Measurements from ENCODE around the gene STARD4. TPM values are rescaled to one million over a fixed set of nuclear protein-coding genes. Genes with fewer than 3 reads are reported as not detected.

The STARD4 gene
- total and polyA plus RNA-seq, 2 of the 13 experiments (the other 11 are each of a cell fraction or from before 2014, with no cell fraction given) = 27.4 to 66.9 TPM

- intact Hi-C loops (cut with micrococcal nuclease; ENCODE audit: unreplicated experiment) = no loop called here
- Histone ChIP-seq H3K9ac (ENCODE audit: insufficient read depth, low read depth, low read length) (no peak overlapping the region), H3K27me3 (ENCODE audit: control insufficient read depth in 1 of 2, insufficient read depth in 2 of 2, low read length in 2 of 2) (no peaks in the 10 kb centered on the region; a peak in 1 of 5 replicates), H4K20me1 (ENCODE audit: insufficient read depth, low read length) (no peaks in the 10 kb centered on the region), H3K4me3 (replicated peaks in 1 of 3; ENCODE audit: insufficient read depth in 1 of 3, low read depth in 2 of 3, low read length in 3 of 3) (no peak overlapping the region), H3K36me3 (replicated peaks in 1 of 2; ENCODE audit: control insufficient read depth in 1 of 2, insufficient read depth in 2 of 2, low read length in 2 of 2) (no peaks in the 10 kb centered on the region), H3K79me2 (ENCODE audit: insufficient read depth, low read length) (no peaks in the 10 kb centered on the region), H3K9me3 (ENCODE audit: low read length) (no peaks in the 10 kb centered on the region), H3K27ac (ENCODE audit: extremely low read length, insufficient read depth, low read length) (no peak overlapping the region), H3K4me1 (ENCODE audit: insufficient read depth, low read length) (no peaks in the 10 kb centered on the region), H3K4me2 (ENCODE audit: low read depth, low read length) (no peak overlapping the region), H2AFZ (ENCODE audit: low read length) (no peak overlapping the region)
- FAIRE-seq = no peak
- DNase-seq (ENCODE audit: low spot score) = no peak
- ChIA-PET POLR2A (no interaction called here), CTCF (ENCODE audit: low intra/inter-chr PET ratio, low total read pairs) (no interaction called here)
- in situ Hi-C loops (cut with HindIII; ENCODE audit: extremely low pct_ligation_motif_present, low pct_unique_long_range_greater_than_20kb) = no loop called here
- TF ChIP-seq ESRRA (CRISPR knock-in tag; IDR thresholded peaks at IDR 0.05; ENCODE audit: low read depth) (no peak), ZNF713 (CRISPR knock-in tag; IDR thresholded peaks at IDR 0.05) (no peak), ARNTL (CRISPR knock-in tag; IDR thresholded peaks at IDR 0.05) (no peak), MYPOP (CRISPR knock-in tag; IDR thresholded peaks at IDR 0.05) (no peak), KMT2B (CRISPR knock-in tag; IDR thresholded peaks at IDR 0.05) (no peak), MTF1 (CRISPR knock-in tag; IDR thresholded peaks at IDR 0.05) (no peak), FOSL2 (CRISPR knock-in tag; IDR thresholded peaks at IDR 0.05) (no peak), BATF2 (CRISPR knock-in tag; IDR thresholded peaks at IDR 0.05) (no peak), FOXC1 (CRISPR knock-in tag; IDR thresholded peaks at IDR 0.05; ENCODE audit: borderline replicate concordance) (no peak), ZNF367 (CRISPR knock-in tag; IDR thresholded peaks at IDR 0.05; ENCODE audit: borderline replicate concordance) (no peak), ZNF678 (CRISPR knock-in tag; IDR thresholded peaks at IDR 0.05) (no peak), RFX1 (IDR thresholded peaks at IDR 0.05) (no peak), ZSCAN25 (CRISPR knock-in tag; IDR thresholded peaks at IDR 0.05) (no peak), NR2F2 (IDR thresholded peaks at IDR 0.05; ENCODE audit: borderline replicate concordance, low read depth) (no peak), ZNF616 (CRISPR knock-in tag; IDR thresholded peaks at IDR 0.05; ENCODE audit: low read depth) (no peak), ZBTB3 (CRISPR knock-in tag; IDR thresholded peaks at IDR 0.05; ENCODE audit: borderline replicate concordance, low read depth) (no peak)
- 0% methylated on average over 1 of the region's 1 CpG for WGBS (ENCODE audit: low lambda C conversion rate)
- ATAC-seq = no peak
- no TSS peak for BruUV-seq (replicated peaks)
Measured at GRCh38 chr5:111535879-111536549, 23.7 kb upstream of the STARD4 start.
